ENCODE data around the gene FLNB.

Gene FLNB

DNA sequence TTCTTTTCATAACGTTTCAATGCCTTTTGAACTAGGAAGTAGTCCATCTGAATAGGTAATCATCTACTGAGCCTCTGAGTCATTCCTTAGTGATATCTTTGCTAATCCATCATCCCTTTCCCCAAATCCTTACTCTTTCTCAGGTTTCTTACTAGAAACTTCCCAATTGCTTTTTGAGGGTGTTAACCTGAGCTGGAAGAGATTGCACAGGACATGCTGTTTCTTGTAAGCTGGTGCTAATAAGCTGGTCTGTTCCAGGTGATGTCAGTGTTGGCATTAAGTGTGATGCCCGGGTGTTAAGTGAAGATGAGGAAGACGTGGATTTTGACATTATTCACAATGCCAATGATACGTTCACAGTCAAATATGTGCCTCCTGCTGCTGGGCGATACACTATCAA is 101.5 kb downstream of the FLNB start:
- no peak for DNase-seq (ENCODE audit: low spot score)

DNA sequence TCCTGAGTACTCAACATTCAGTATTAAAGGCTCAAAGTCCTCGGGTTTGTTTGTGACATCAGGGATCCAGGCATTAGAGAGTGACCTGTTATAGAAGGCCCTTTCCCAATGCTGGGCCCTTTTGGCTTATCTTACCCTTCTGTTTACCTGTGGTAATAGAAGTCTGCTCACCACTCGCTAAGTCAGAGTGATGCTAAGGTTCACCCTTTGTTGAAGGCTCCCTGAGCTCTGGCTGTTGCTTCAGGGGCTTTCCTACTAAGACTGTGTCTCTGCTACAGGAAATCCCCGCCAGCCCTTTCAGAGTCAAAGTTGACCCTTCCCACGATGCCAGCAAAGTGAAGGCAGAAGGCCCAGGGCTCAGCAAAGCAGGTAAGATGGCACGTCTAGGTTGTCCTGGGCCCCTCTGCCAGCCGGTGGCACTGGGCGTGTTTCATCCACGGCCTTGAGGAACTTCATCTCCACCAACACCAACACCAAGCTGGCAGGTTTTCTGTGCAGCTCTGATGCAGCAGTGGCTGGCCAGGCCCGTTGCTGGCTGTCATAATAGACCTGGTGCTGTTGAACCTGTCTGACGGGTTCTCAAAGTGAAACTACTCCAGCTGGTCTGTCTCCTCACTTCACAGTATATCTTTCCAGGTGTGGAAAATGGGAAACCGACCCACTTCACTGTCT is 103.4 kb downstream of the FLNB start:
- no peak for DNase-seq (ENCODE audit: low spot score)

GRCh38 chr3:58112185-58112535 is 103.9 kb downstream of the FLNB start:
- DNase-seq (ENCODE audit: low spot score) = no peak

GRCh38 chr3:58115175-58115574 is 107.0 kb downstream of the FLNB start:
- DNase-seq (ENCODE audit: low spot score) = no peak

- DNase-seq (ENCODE audit: low spot score) = no peak
These were observed 108.1 kb downstream of the FLNB start for GRCh38 chr3:58116161-58116955.

GRCh38 chr3:58116985-58117384 is 108.8 kb downstream of the FLNB start:
- DNase-seq (ENCODE audit: low spot score) = no peak

- no peak for DNase-seq (ENCODE audit: low spot score)
These were observed 109.4 kb downstream of the FLNB start for GRCh38 chr3:58117561-58118181.

DNA sequence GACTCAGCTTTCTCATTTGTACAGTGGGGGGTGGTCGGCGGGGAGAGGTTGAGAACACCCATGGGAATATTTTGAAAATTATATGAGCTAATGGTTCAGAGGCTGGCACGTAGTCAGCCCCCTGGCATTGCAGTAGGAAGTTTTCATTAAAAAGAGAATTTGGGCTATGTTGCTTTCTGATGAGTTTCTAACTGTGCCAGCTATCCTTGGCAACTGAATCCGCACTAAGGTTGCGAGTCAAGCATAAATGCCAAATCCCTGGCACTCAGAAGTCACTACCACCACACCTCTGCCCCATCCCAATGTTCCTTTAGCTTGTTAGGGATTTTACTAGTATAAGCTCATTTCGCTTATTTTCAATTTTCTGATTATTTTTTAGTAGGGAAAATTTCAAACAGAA is 111.0 kb downstream of the FLNB start:
- no peak for DNase-seq (ENCODE audit: low spot score)

- no peak for DNase-seq (ENCODE audit: low spot score)
These were observed 112.0 kb downstream of the FLNB start for GRCh38 chr3:58120075-58120812.

- no peak for DNase-seq (ENCODE audit: low spot score)
These were observed 113.0 kb downstream of the FLNB start for GRCh38 chr3:58121183-58121582.

DNA sequence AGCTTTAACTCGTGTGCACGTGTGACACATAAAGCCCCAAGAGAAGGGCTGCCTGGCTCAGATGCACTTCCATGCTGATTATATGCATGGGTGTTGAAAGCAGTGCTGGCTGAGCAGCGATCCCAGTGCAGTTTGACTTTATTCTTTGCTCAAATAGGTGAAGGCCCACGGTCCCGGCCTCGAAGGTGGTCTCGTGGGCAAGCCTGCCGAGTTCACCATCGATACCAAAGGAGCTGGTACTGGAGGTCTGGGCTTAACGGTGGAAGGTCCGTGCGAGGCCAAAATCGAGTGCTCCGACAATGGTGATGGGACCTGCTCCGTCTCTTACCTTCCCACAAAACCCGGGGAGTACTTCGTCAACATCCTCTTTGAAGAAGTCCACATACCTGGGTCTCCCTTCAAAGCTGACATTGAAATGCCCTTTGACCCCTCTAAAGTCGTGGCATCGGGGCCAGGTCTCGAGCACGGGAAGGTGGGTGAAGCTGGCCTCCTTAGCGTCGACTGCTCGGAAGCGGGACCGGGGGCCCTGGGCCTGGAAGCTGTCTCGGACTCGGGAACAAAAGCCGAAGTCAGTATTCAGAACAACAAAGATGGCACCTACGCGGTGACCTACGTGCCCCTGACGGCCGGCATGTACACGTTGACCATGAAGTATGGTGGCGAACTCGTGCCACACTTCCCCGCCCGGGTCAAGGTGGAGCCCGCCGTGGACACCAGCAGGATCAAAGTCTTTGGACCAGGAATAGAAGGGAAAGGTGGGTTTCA is 114.9 kb downstream of the FLNB start:
- no peak for DNase-seq (ENCODE audit: low spot score)

DNA sequence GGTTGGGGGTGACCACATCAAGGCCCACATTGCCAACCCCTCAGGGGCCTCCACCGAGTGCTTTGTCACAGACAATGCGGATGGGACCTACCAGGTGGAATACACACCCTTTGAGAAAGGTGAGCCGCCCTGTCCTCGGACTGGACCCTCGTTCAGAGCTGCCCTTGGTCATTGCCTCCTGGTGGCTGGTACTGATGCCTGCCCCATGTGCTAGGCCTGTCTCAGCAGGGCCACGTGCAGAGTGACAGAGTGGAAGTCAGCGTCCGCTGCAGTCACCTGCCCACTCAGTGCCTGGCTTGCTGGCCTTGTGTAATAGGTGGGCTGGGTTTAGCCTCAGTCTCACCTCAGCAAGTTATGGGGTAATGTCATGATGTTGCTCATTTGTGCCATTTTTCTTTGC is 116.2 kb downstream of the FLNB start:
- no peak for DNase-seq (ENCODE audit: low spot score)

DNA sequence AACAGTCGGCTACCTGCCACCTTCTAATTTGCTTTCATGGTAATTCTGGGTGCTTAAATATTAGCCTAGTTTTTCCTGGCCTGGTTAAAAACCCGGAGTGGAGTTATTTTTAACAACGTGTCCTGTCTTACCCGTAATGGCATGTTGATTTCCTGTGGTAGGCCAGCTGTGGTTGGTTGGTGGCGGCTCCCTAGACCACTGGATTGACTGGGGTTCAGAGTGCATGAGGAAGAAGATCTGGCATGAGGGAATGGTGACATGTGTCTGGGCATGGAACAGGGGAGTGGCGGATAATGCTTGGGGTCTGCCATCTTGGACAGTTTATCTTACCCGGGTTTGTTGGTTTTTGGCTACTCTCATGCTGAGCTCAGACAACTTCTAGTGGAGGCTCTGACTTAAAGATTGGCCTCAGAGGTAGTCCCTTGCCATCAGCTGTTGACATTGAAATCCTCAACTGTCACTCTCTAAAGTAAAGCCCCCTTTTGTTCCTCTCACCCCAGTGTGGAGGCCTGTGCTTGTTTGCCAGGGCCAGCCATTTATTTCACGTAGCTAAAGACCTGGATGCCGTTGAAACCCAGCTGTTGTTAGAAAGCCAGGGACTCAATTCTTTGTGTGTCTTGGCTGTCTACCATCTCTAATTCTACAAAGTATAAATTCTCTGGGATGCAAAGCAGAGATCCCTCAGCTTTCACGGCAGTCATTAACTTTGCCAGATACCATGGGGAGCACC is 121.0 kb downstream of the FLNB start:
- DNase-seq (ENCODE audit: low spot score) = no peak

DNA sequence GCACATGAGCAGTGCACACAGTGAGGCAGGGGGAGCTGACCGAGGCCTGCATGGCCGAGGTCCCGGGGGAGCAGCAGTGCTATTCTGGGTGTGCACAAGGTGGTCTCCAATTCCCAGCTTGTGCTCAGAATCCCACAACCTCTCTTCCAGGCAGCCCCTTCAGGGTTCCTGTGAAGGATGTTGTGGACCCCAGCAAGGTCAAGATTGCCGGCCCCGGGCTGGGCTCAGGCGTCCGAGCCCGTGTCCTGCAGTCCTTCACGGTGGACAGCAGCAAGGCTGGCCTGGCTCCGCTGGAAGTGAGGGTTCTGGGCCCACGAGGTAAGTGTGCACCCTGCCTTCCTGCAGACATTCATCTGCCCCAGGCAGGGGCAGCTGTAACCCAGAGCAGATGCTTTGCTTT is 122.4 kb downstream of the FLNB start:
- DNase-seq (ENCODE audit: low spot score) = no peak

DNA sequence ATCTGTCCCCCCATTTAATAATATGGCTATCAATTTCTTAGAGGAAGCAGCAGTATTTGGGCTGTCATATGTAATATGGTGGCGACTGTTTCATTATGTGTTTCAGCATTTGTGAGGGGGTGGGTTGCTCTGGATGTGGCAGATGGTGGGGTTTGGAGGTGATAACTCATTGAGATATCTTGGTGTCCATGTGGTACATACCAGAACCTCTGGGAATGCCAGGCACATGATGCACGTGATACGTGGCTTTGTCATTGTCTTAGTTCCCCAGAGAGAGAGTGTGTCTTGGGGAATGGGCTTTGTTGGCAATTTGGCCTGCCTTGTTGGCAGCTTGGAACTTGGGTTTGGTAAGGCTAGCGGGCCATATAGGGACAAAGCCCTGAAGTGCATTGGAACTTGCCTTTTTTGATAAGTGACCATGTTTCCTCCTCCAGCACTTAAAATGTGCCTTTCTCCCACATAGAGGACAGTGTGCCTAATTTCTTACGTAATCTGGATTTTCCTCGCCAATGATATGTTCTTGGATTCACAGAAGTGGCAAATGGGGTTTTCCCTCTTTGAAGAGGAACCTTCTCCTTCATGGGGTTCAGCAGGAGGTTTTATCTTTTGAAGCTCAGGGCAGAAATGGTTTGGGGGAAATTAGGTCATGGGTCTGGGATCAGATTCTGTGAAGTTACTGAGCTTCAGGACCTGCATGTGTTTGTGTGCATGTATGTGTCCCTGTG is 123.0 kb downstream of the FLNB start:
- no peak for DNase-seq (ENCODE audit: low spot score)

DNA sequence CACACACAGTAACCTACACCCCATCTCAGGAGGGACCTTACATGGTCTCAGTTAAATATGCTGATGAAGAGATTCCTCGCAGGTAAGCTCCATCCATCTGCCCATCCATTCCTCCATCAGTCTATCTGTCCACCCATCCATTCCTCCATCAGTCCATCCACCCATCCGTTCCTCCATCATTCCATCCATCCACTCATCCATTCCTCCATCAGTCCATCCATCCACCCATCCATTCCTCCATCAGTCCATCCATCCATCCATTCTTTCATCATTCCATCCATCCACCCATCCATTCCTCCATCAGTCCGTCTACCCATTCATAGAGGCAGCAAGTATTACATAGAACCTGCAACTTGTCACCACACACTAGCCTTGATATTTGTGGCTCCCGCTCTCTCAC is 124.6 kb downstream of the FLNB start:
- DNase-seq (ENCODE audit: low spot score) = no peak

DNA sequence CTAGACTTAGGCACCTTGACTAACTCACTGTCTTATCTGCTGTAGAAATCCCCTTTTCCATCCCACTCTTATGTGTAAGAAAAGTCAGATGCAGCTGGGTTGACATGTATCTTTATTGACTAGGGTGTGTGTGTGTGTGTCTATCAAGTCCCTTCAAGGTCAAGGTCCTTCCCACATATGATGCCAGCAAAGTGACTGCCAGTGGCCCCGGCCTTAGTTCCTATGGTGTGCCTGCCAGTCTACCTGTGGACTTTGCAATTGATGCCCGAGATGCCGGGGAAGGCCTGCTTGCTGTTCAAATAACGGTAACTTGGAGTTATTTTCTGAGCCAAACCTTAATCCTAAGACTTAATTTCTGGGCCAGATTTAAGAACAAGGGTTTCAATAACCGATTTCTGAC is 126.2 kb downstream of the FLNB start:
- no peak for DNase-seq (ENCODE audit: low spot score)

- DNase-seq (ENCODE audit: low spot score) = no peak
These were observed 127.7 kb downstream of the FLNB start for GRCh38 chr3:58135712-58136543.

DNA sequence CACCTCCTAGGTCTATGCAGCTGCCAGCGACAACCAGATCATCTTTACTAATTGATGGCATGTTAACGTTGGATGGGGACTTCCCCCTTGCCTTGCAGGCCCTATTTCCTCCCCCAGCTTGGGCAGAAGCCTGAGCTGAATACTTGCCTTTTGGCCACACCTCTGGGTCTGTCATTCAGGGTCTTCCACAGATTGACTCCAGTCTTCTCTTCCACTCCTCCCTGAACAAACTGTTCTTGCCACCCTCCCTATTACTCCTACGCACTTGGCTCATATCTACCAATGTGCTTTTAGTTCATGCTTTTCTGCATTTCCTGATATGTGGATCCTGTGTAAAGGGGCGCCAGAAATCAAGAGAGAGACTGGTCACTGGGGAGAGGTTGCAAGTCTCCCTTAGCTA is 129.1 kb downstream of the FLNB start:
- no peak for DNase-seq (ENCODE audit: low spot score)

All from COLO829 (cell line).